ENCODE results near the gene SRCIN1.
"Not testable (repeated sequence)": the region's sequence is repeated elsewhere in the genome, so short reads cannot be mapped to it uniquely, and the experiment has no call there.

Gene SRCIN1

GRCh38 chr17:38509772-38510420, 95.9 kb downstream of the SRCIN1 start:
- no peak for DNase-seq (ENCODE audit: low spot score)

GRCh38 chr17:38508954-38509771, 96.6 kb downstream of the SRCIN1 start:
- DNase-seq (ENCODE audit: low spot score) = peak; percentile 87

- no peak for DNase-seq (ENCODE audit: low spot score)
These were observed 97.2 kb downstream of the SRCIN1 start for GRCh38 chr17:38508570-38508950.

GRCh38 chr17:38507921-38508569, 97.7 kb downstream of the SRCIN1 start:
- no peak for DNase-seq (ENCODE audit: low spot score)

- no peak for DNase-seq (ENCODE audit: low spot score)
These were observed 98.3 kb downstream of the SRCIN1 start for GRCh38 chr17:38507436-38507835.

GRCh38 chr17:38504216-38504615, 101.5 kb downstream of the SRCIN1 start:
- DNase-seq (ENCODE audit: low spot score) = no peak

- not testable (repeated sequence) for DNase-seq (ENCODE audit: low spot score)
These were observed 102.4 kb downstream of the SRCIN1 start for GRCh38 chr17:38503286-38503913.

- not testable (repeated sequence) for DNase-seq (ENCODE audit: low spot score)
These were observed 104.0 kb downstream of the SRCIN1 start for GRCh38 chr17:38501718-38502117.

- not testable (repeated sequence) for DNase-seq (ENCODE audit: low spot score)
These were observed 106.5 kb downstream of the SRCIN1 start for GRCh38 chr17:38499230-38499629.

GRCh38 chr17:38498353-38498752, 107.4 kb downstream of the SRCIN1 start:
- no peak for DNase-seq (ENCODE audit: low spot score)

GRCh38 chr17:38497656-38498055, 108.1 kb downstream of the SRCIN1 start:
- not testable (repeated sequence) for DNase-seq (ENCODE audit: low spot score)

GRCh38 chr17:38494152-38494551, 111.6 kb downstream of the SRCIN1 start:
- DNase-seq (ENCODE audit: low spot score) = not testable (repeated sequence)

GRCh38 chr17:38492067-38493040, 113.4 kb downstream of the SRCIN1 start:
- peak; percentile 82 for DNase-seq (ENCODE audit: low spot score)

GRCh38 chr17:38491346-38492066, 114.2 kb downstream of the SRCIN1 start:
- not testable (repeated sequence) for DNase-seq (ENCODE audit: low spot score)

- DNase-seq (ENCODE audit: low spot score) = not testable (repeated sequence)
These were observed 116.0 kb downstream of the SRCIN1 start for GRCh38 chr17:38489774-38490173.

GRCh38 chr17:38485681-38486298, 120.0 kb downstream of the SRCIN1 start:
- DNase-seq (ENCODE audit: low spot score) = peak; percentile 46

- no peak for DNase-seq (ENCODE audit: low spot score)
These were observed 120.6 kb downstream of the SRCIN1 start for GRCh38 chr17:38485146-38485468.

GRCh38 chr17:38484242-38485145, 121.3 kb downstream of the SRCIN1 start:
- peak; percentile 95 for DNase-seq (ENCODE audit: low spot score)

GRCh38 chr17:38482700-38483043, 123.1 kb downstream of the SRCIN1 start:
- DNase-seq (ENCODE audit: low spot score) = not testable (repeated sequence)

Measured in globus pallidus (tissue), 1 donor.